Measurements from ENCODE around the gene SMIM12.

- TF ChIP-seq ZFP30 (CRISPR knock-in tag; IDR thresholded peaks at IDR 0.05) (no peak), RARB (CRISPR knock-in tag; IDR thresholded peaks at IDR 0.05) (no peak), CSRNP3 (CRISPR knock-in tag; IDR thresholded peaks at IDR 0.05) (no peak), TCF4 (CRISPR knock-in tag; IDR thresholded peaks at IDR 0.05; ENCODE audit: borderline replicate concordance) (no peak), CSDC2 (CRISPR knock-in tag; IDR thresholded peaks at IDR 0.05) (no peak), ARNTL (CRISPR knock-in tag; IDR thresholded peaks at IDR 0.05; ENCODE audit: borderline replicate concordance, low read depth) (no peak), ESRRG (CRISPR knock-in tag; IDR thresholded peaks at IDR 0.05) (no peak), TOX (CRISPR knock-in tag; IDR thresholded peaks at IDR 0.05; ENCODE audit: borderline replicate concordance) (no peak)
- TF ChIP-seq, protein P1, sequence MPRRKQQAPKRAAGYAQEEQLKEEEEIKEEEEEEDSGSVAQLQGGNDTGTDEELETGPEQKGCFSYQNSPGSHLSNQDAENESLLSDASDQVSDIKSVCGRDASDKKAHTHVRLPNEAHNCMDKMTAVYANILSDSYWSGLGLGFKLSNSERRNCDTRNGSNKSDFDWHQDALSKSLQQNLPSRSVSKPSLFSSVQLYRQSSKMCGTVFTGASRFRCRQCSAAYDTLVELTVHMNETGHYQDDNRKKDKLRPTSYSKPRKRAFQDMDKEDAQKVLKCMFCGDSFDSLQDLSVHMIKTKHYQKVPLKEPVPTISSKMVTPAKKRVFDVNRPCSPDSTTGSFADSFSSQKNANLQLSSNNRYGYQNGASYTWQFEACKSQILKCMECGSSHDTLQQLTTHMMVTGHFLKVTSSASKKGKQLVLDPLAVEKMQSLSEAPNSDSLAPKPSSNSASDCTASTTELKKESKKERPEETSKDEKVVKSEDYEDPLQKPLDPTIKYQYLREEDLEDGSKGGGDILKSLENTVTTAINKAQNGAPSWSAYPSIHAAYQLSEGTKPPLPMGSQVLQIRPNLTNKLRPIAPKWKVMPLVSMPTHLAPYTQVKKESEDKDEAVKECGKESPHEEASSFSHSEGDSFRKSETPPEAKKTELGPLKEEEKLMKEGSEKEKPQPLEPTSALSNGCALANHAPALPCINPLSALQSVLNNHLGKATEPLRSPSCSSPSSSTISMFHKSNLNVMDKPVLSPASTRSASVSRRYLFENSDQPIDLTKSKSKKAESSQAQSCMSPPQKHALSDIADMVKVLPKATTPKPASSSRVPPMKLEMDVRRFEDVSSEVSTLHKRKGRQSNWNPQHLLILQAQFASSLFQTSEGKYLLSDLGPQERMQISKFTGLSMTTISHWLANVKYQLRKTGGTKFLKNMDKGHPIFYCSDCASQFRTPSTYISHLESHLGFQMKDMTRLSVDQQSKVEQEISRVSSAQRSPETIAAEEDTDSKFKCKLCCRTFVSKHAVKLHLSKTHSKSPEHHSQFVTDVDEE (CRISPR knock-in tag; IDR thresholded peaks at IDR 0.05), result no peak
Measured at GRCh38 chr1:34806396-34806795, 53.2 kb downstream of the SMIM12 start.
